HG02763 (cell line): ENCODE data around the gene PLBD1.
A peak's percentile ranks its signal among the peaks of the same experiment; 100 is the strongest.

Experiments used
- ATAC-seq: cut with Tn5 transposase; IDR thresholded peaks from one replicate; pipeline ENCODE4 v1.9.1; 2021; ENCODE audit warnings: mild to moderate bottlenecking, moderate library complexity; ENCODE audit not compliant: unreplicated experiment

The PLBD1 gene

GRCh38 chr12:14567351-14568162 is at the start of gene PLBD1:
PLBD1 (minus strand) TSS chr12:14567883; CDS start chr12:14567696, 187 bp downstream.
- ATAC-seq, result no peak

GRCh38 chr12:14614704-14615121 is 47.0 kb upstream of the PLBD1 start:
- peak; percentile 36 for ATAC-seq

- peak; percentile 99 for ATAC-seq
Measured at GRCh38 chr12:14613718-14614117, 46.0 kb upstream of the PLBD1 start.

- no peak for ATAC-seq
Measured at GRCh38 chr12:14612898-14613445, 45.3 kb upstream of the PLBD1 start.

- ATAC-seq, result no peak
Measured at GRCh38 chr12:14612250-14612649, 44.6 kb upstream of the PLBD1 start.

- no peak for ATAC-seq
Measured at GRCh38 chr12:14611640-14612203, 44.0 kb upstream of the PLBD1 start.

GRCh38 chr12:14607568-14607967 is 39.9 kb upstream of the PLBD1 start:
- ATAC-seq, result no peak

- ATAC-seq, result no peak
Measured at GRCh38 chr12:14605401-14605989, 37.8 kb upstream of the PLBD1 start.

- ATAC-seq, result no peak
Measured at GRCh38 chr12:14601692-14602478, 34.2 kb upstream of the PLBD1 start.

GRCh38 chr12:14597480-14597879 is 29.8 kb upstream of the PLBD1 start:
- no peak for ATAC-seq

- no peak for ATAC-seq
Measured at GRCh38 chr12:14591719-14592118, 24.0 kb upstream of the PLBD1 start.

GRCh38 chr12:14589169-14590004 is 21.7 kb upstream of the PLBD1 start:
- ATAC-seq, result no peak

GRCh38 chr12:14588571-14588970 is 20.9 kb upstream of the PLBD1 start:
- no peak for ATAC-seq

- ATAC-seq, result no peak
Measured at GRCh38 chr12:14578646-14579045, 11.0 kb upstream of the PLBD1 start.

GRCh38 chr12:14577344-14577743 is 9.7 kb upstream of the PLBD1 start:
- no peak for ATAC-seq

GRCh38 chr12:14576896-14577295 is 9.2 kb upstream of the PLBD1 start:
- no peak for ATAC-seq

- ATAC-seq, result no peak
Measured at GRCh38 chr12:14575585-14575984, 7.9 kb upstream of the PLBD1 start.

GRCh38 chr12:14573118-14573517 is 5.4 kb upstream of the PLBD1 start:
- ATAC-seq, result no peak

- ATAC-seq, result no peak
Measured at GRCh38 chr12:14572401-14572800, 4.7 kb upstream of the PLBD1 start.

GRCh38 chr12:14571779-14572178 is 4.1 kb upstream of the PLBD1 start:
- ATAC-seq, result no peak
